HG02970 (cell line): ENCODE measurements around the gene FRMD4A.
"Not testable (repeated sequence)": the region's sequence is repeated elsewhere in the genome, so short reads cannot be mapped to it uniquely, and the experiment has no call there.

ENCODE experiments used
- ATAC-seq: cut with Tn5 transposase; IDR thresholded peaks from one replicate; pipeline ENCODE4 v1.9.1; 2021; ENCODE audit warnings: mild to moderate bottlenecking, moderate library complexity, moderate number of reproducible peaks; ENCODE audit not compliant: unreplicated experiment, low FRiP score

Gene FRMD4A

DNA sequence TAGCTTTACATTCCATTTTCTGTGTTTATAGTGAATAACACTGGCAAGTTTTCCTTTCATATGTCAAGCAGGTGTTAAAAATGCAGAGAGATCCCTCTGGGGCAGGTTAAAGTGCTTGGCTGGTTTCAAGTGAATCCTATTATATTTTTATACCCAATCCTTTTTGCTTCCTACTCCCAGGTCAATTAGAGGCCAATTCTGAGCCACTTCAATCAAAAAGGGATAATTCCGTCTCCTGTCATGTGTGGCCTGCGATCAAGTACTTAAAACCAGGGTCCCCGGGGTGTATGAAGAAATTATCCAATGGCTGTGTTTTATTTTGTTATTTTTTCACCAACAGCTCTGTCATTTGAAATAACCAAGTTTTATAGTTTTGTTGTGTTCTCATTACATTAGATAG, 430.8 kb downstream of the FRMD4A start:
- no peak for ATAC-seq

DNA sequence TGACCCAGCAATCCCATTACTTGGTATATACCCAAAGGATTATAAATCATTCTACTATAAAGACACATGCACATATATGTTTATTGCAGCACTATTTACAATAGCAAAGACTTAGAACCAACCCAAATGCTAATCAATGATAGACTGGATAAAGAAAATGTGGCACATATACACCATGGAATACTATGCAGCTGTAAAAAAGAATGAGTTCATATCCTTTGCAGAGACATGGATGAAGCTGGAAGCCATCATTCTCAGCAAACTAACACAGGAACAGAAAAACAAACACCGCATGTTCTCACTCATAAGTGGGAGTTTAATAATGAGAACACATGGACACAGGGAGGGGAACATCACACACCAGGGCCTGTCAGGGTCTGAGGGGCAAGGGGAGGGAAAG, 434.6 kb downstream of the FRMD4A start:
- not testable (repeated sequence) for ATAC-seq

DNA sequence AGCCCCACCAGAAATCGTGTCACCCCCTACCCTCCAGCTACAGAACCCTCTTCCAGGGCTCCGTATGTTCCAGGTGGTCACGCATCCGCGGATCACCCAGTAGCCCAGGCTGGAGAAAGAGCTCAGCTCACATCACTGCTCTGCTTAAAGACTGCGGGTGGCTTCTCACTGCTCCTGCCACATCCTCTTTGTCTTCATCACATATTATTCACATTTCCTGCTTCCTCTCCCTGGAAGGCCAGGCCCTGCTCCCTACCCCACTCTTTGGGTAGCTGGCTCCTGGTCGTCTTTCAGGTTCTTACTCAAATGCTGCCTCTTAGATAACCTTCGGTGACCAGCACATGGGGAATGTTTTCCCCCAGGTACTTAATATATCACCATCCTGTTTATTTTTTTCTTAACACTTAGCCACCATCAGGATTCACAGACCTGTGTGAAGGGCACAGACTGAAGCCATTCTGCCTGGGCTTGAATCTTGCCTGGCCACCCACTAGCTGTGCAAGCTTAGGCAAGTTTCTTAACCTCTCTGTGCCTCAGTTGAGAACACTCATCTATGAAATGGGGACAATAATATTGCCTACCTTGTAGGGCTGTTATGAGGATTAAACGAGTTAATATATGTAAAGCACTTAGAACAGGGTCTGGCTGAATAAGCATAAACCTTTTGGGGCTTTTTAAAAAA, 436.2 kb downstream of the FRMD4A start:
- no peak for ATAC-seq

DNA sequence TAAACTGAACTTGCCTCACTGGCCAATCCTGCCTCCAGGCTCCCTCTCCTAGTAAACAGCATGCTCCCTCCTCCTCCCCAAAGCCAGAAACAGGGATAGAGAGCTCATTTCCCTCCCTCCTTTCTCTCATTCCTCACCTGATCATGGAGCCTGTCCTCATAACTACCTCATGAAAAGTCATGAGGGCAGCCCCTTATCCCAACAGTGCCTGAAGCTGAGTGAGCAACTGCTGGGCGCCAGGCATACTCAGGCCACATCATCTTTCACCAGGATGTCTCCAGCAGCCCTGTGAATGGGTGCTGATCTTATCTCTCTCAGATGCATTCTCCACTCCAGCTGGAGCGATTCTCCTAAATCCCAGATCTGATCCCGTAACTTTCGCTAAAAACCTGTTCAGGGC, 436.8 kb downstream of the FRMD4A start:
- ATAC-seq: no peak

DNA sequence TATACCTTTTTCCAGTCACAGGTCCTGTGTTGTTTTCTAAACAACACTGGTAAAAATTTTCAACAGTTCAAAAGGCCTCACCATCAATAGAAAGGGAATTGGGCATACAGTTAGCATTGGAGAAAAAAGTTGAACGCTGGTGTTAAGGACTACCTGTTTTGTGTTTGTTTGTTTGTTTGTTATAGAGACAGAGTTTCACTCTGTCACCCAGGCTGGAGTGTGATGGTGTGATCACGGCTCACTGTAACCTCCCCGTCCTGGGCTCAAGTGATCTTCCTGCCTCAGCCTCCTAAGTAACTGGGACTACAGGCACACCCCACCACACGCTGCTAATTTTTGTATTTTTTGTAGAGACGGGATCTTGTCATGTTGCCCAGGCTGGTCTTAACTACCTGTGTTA, 437.9 kb downstream of the FRMD4A start:
- no peak for ATAC-seq

DNA sequence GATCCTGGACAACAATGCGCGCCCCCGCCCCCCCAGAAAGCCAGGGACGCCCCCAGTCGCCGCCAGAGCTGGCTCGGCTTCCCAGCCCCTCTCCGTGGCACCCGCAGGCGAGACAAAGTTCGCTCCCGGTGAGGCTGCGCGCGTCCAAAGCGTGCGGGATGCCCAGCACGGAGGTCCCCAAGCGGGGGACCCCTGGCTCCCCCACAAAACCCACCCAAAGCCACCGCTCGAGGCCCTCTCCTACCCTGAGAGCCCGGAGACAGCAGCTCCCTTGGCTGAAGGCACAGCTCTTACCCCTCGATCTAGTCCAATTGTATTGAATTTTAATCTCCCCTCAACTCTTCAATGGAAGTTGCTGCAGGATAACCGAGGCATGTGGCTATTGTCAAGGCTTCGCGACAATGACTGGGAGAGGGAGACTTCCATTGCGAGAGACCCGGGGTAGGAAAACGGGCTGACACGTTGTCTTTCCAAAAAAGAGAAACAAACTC, 438.7 kb downstream of the FRMD4A start:
- ATAC-seq: no peak

DNA sequence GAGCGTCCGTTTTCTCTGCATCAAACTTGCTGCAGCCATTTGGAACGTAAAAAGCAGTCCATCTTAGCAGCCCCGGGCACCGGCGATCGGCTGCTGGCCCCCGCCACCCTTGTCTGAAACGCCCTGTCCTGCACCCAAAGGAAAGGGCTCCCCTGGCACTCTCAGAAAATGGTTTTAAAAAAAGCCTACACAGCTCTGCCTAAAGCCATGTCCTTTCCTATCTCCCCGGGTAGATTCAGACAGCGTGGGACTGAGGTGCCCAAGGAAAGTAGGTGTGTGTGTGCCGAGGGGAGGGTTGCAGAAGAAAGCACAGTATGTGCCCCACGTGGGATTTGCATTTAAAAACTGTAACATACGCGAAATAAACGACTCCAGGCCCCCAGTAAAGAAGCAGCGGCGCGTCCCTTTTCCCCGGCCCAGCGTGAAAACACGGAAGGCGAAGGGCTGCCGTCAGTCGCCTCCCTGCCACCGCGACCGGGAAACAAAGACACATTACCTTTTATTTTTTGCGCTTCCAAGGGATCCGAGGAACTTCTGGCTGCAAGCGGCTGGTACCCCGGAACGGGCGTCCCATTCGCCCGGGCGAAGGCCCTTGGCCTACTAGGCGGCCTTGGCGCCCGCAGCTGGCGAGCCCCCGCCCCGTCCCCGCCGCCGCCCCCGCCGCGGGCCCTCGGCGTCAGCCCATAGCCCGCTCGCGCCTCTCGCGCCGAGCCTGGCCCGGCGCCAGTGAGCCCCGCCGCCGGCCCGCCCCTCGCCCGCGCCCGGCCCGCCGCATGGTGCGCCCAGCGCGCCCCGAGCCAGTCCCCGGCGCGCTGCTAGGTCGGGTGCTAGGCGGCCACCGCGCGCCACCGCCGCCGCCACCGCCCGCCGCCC, 439.4 kb downstream of the FRMD4A start:
- no peak for ATAC-seq

DNA sequence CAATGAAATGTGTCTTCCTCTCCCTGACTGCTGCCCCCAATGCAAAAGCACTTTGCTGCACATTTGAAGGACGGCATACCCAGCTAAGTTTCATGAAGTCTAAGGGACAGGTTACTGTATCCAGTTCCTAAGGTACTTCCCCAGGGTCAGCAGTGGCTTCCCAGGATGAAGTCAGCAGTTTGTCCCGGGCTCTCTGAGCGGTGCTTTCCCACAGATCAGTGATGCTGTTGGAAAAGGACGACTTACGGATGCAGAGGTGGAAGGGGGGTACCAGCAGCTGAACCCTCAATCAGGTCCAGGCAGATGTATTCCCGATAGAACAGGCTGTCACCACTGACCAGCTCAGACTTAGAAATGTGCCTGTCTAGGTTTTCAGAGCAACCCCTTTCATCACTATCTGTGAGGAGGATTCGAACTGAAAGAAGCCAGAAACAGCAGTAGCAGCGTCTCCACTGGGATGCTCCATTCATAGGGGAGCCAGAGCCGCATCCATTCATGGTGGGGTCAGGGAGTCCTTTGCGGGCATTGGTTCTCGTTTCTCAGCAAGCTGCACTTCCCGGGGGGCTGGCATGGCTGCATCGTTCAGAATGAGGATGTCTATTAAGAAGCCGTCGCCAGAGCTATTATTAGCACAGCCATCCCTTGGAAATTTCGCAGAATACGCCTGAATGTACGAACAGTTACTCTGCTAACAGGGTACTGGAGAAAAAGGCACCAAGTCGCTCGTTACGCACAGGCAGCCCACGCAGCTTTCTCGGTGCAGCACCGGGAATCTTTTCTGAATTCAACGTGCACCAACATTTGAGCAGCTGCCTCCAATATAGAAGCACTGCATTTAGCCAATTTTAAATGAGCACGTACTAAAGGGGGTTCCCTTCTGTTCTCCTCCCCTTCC, 440.2 kb downstream of the FRMD4A start:
- no peak for ATAC-seq

DNA sequence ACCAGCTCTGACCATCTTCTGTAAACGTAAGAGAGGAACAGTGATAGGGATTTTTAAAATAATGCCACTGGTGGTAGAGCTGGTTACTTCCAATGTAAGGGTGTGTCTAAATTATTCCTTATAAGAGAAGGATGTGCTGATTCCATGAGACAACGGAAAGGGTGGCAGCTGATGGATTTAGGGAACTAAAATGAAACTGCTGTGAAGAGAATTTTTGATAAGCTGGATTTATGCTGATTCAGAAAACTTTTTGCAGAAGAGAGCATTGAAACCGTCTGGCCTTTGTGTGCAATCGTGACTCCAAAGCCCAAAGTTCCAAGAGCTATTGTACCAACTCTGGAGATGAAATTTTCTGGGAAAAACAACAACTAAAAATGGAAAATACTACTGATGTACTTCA, 443.0 kb downstream of the FRMD4A start:
- ATAC-seq: no peak

DNA sequence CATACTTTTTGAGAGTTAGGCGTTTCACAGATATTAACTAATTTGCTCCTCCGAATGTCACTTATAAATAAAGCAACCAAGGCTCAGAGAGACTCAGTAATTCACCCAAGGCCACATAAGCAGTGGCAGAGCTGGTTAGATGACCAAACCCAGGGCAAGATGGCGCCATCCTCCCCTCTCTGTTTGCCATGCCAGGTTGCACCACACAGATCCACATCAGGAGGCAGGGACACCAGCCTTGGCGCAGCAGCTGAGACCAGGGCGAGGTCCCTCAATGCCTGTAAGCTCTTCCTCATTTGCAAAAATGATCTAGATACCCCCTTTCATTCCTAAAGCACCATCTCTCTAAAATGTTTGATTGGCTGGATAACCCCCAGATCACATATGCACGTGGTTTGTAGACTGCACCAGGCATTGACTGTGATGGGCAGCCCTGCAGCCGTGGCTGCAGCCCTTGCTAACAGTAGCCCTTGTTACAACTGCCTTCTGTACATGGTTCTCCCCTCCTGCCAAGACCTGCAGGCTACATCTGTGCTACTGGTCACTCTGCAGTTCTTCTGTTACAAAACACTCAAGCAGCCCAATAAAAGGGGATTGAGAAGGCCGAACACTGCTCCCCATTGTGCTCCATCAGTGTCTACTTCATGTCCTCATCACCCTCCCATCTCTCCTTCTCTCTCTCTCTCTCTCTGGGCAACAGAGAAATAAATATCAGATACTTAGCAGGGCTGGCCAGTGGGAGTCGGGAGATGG, 445.3 kb downstream of the FRMD4A start:
- ATAC-seq: no peak

DNA sequence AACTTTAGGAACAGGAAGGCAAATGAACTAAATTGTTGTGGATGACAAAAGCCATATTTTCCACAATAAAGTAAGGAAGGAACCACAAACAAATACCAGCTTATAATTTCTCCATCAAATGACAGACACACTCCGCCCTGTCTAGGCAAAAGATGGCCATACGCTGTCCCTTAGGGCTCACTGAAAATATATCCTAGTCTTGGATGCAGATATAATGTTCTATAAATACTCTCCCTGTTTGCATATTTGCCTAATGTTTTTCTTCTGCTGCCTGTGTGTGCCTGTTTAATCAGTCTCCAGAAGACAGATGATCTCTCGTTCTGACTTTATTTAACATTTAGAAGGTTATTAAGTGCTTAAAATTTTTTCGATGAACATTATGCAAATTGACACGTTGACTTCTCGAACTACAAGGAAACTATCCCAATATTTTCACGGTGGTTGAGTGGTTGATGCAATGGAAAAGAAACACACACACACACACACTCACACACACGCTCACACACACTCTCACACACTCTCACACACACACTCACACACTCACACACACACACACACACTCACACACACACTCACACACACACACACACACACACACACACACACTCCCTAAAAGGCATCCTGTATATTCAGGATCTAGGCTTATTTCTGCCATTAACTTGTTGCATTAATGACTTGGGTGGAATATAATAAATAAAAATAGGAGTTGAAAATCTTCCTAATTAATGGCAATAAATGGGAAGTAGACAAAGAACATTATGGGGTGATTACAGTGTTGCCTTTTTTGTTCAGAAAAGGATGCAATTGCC, 446.9 kb downstream of the FRMD4A start:
- no peak for ATAC-seq

DNA sequence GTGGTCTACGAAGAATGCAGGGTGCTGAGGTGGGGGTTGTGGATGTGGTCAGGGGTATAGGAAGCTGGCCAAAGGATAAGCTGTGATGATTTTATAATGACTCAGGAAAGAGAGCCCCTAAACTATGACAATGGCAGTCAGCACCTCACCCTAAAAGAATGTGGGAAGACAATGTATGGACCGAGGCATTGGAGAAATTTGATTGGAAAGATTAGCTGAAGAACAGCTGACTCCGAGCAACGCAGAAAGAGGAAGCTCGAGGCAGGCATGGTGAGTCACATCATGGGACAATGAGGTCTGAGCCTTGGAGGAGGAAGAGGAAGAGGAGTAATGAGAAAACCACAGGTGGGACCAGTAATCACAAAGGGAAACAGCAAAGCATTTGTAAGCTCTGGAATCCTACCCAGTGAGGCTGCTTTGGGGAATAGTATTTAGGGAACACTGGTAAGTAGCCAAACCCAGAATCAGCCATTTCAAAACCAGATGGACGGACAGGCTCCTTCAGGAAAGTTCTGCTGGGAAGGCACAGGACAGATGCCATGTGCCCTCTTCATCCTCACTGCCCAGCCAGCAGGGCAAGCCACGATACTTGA, 448.5 kb downstream of the FRMD4A start:
- ATAC-seq: no peak

DNA sequence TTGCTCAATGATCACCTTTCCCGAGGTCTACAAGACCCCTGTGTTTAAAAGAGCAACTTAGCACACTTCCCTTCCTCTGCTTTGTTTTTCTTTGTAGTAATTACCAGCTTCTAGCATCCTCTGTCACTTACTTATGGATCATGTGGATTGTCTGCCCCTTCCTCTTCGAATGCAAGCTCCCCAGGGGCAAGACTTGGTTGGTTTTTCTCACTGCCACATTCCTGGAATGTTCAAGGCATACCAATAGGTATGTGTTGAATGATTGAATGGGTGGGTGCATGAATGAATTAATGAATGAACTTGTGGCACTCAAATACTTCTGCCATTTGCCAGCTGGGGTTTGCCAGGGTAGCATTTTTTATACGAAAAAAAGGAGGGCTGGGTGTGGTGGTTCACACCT, 450.0 kb downstream of the FRMD4A start:
- no peak for ATAC-seq

DNA sequence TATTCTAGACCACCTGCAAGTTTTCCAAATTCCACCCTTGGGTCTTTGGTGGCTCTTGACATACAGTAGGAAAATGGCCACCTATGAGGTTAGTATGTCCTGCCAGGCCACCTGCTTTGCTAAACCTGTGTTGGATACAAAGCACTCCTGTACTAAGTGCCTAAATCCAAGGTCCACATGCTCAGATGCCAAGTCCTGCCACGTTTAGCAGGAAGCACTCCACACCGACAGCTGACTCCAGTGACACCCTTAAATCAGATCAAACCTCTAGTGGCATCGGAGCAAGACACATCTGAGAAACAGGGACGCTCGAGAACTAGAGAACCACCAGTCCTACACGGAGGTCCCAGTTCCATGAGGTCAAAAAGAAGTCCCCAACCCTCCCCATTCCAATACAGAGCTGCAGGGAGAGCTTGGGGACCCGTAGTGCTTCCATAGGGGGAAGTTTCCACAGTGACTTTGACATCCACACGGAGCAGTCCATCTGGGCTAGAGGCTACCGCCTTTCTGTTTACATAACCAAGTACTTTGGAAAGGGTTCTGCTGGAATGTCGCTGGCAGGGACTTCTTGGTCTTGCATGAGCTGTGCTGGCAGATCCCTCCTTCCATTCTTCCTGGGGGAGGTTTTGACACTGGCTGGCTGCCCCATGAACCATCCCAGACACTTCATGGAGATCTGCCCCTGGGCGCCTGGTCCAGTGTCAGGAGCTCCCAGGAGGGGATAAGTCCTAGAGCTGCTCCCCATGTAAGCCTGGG, 453.4 kb downstream of the FRMD4A start:
- no peak for ATAC-seq

DNA sequence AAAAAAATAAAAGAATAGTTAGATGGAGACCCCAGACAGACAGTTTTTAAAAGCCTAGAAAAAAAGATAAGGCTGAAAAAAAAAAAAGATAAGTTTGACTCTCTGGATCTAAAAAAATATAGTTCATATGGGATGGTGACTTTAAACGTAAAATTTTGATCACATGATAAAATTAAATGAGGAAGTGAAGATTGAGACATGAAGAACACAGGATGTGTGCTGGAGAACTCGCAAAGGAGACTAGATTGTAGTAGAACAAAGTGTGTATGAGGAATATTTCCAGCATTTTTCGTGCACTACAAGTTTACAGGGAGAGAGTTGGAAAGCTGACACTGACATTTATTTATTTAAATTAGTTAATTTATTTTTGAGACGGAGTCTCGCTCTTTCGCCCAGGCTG, 457.5 kb downstream of the FRMD4A start:
- ATAC-seq: no peak

DNA sequence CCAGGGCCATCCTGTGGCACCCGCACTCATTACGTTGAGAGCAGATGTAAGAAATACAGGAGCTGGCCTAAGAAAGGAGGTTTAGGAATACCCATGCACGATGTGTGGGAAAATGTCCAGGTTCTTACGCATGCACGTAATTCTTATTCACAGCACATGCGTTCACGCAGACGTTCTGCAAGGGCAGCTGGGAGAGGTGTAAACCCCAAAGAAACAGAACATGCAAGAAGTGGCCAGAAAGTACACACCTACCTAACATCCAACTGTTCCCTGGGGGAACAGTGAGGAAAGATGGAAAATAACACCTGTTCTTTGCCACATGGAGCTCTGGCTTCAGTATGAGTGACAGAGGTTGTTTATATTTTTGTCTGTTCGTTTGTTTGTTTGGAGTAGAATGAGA, 458.3 kb downstream of the FRMD4A start:
- no peak for ATAC-seq

DNA sequence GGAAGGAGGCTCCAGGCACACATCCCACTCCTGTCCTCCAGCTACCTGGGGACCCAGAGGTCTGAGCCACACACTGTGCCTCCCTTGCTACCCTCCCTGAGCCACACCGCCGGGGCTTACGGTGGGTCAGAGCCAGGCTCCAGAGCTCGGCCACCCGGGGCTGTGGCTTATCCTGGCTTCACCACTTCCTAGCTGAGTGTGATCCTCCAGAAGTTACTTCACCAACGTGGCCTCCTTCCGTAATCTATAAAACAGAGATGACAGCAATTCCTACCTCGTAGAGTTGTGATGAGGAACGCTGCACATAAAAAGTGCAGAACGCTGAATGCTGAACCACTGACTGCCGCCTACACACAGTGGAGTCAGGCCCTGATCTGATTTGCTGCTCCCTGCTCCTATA, 458.9 kb downstream of the FRMD4A start:
- ATAC-seq: no peak

DNA sequence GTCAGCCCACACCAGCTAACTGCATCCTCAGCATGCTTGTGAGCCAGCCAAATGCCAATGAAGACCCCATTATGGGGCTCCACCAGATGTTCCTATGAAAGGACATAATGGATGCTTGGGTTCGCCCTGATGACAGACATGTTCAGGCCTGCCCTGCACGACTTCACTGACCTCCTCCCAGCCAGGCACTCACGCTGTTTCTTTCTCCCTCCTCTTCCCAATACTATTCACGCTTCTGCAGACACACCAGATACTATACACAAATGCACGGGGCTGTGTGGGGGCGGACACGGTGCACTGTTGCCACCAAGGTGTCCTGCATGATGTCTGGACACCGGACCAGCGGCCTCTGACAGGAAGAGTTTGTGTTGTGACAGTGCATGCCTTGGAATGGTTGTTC, 459.7 kb downstream of the FRMD4A start:
- no peak for ATAC-seq
